ENCODE results near the gene QDPR.

The QDPR gene

GRCh38 chr4:17436750-17437090, 75.2 kb downstream of the QDPR start:
- no peak for TF ChIP-seq CTCF (IDR thresholded peaks at IDR 0.05; ENCODE audit: low read depth, low read length)
- Histone ChIP-seq H3K27ac (no peak overlapping the region), H3K9me3 (ENCODE audit: severe bottlenecking) (no peaks in the 10 kb centered on the region), H3K4me3 (ENCODE audit: low read depth, low read length) (no peak overlapping the region), H3K27me3 (ENCODE audit: insufficient read depth, low read depth, severe bottlenecking) (peaks cover 8% of the 10 kb centered on the region), H3K36me3 (no peaks in the 10 kb centered on the region)
- DNase-seq = no peak
